ENCODE data around the gene ILK.

Gene ILK

GRCh38 chr11:6635082-6635932 is 31.7 kb downstream of the ILK start:
- TF ChIP-seq CTCF (IDR thresholded peaks at IDR 0.05; ENCODE audit: low read depth, low read length), result no peak
- no peaks in the 10 kb centered on the region for H3K36me3 ChIP-seq
- H3K27me3 ChIP-seq, result no peaks in the 10 kb centered on the region
- no peaks in the 10 kb centered on the region for H3K4me1 ChIP-seq
- no peak overlapping the region for H3K4me3 ChIP-seq (ENCODE audit: low read depth, low read length)
- no peak for DNase-seq
- H3K9me3 ChIP-seq, result no peaks in the 10 kb centered on the region

DNA sequence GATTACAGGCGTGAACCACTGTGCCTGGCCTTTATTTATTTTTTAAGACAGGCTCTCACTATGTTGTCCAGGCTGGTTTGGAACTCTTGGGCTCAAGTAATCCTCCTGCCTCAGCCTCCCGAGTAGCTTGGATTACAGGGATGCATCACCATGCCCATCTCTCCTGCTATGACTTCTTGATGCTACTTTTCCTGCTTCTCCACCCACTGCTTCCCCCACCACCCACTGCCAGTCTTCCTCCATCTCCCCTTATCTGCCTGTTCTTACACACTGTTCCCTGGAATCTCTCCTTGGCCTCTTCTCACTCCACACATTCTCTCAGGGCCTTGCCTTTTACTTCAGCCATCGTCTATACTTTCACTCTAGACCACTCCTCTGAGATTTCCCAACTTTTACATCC is 32.9 kb downstream of the ILK start:
- no peak for DNase-seq
- Histone ChIP-seq H3K4me1 (no peaks in the 10 kb centered on the region), H3K36me3 (no peaks in the 10 kb centered on the region), H3K4me3 (ENCODE audit: low read depth, low read length) (no peak overlapping the region), H3K9me3 (no peaks in the 10 kb centered on the region), H3K27me3 (no peaks in the 10 kb centered on the region)
- TF ChIP-seq CTCF (IDR thresholded peaks at IDR 0.05; ENCODE audit: low read depth, low read length), result no peak

DNA sequence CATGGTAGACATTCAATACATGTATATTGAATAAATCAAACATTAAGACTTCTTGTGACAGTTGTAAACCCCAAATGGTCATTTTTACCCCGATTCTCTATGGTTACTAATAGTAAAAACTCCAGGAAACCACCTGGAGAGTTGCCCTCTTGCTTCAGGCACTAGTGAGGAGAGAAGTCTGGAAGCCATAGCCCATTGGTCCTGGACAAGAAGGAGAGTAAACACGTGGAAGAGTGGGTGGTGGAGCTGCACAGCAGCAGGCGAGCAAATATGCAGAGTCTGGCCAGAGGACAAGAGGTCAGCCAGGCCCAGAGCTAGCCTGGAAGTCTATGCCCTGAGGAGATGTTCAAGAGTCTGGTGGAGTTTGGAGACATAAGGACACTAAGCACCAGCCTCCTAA is 34.3 kb downstream of the ILK start:
- DNase-seq, result no peak
- no peak for TF ChIP-seq CTCF (IDR thresholded peaks at IDR 0.05; ENCODE audit: low read depth, low read length)
- H3K4me1 ChIP-seq, result no peaks in the 10 kb centered on the region
- no peaks in the 10 kb centered on the region for H3K27me3 ChIP-seq
- H3K4me3 ChIP-seq (ENCODE audit: low read depth, low read length), result no peak overlapping the region
- H3K36me3 ChIP-seq, result no peaks in the 10 kb centered on the region
- H3K9me3 ChIP-seq, result no peaks in the 10 kb centered on the region

DNA sequence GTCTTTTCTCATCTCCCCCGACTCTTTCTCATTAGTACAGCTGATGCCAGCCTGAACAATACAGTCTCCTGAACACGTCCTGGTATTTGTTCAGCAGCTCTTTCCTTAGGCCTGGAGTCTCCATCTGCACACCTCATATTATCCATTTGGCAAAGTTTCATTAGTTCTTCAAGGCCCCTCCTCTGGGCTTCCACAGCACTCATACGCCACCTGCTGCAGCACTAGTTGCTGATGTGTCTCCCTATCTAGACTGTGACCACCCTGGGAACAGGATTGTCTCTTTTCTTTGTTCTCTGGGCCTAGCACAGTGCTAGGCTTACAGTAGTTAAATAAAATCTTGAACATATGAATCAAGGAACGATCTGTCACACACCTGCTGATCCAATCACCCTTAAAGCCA is 34.9 kb downstream of the ILK start:
- no peaks in the 10 kb centered on the region for H3K36me3 ChIP-seq
- H3K4me3 ChIP-seq (ENCODE audit: low read depth, low read length), result no peak overlapping the region
- TF ChIP-seq CTCF (IDR thresholded peaks at IDR 0.05; ENCODE audit: low read depth, low read length), result no peak
- DNase-seq, result no peak
- H3K4me1 ChIP-seq, result no peaks in the 10 kb centered on the region
- H3K9me3 ChIP-seq, result no peaks in the 10 kb centered on the region
- H3K27me3 ChIP-seq, result no peaks in the 10 kb centered on the region

GRCh38 chr11:6640036-6640984 is 36.7 kb downstream of the ILK start:
- DNase-seq, result no peak
- H3K9me3 ChIP-seq, result no peaks in the 10 kb centered on the region
- H3K27me3 ChIP-seq, result no peaks in the 10 kb centered on the region
- no peaks in the 10 kb centered on the region for H3K4me1 ChIP-seq
- no peak for TF ChIP-seq CTCF (IDR thresholded peaks at IDR 0.05; ENCODE audit: low read depth, low read length)
- H3K36me3 ChIP-seq, result no peaks in the 10 kb centered on the region
- no peak overlapping the region for H3K4me3 ChIP-seq (ENCODE audit: low read depth, low read length)
